ENCODE data around the gene TCEAL4.

DNA sequence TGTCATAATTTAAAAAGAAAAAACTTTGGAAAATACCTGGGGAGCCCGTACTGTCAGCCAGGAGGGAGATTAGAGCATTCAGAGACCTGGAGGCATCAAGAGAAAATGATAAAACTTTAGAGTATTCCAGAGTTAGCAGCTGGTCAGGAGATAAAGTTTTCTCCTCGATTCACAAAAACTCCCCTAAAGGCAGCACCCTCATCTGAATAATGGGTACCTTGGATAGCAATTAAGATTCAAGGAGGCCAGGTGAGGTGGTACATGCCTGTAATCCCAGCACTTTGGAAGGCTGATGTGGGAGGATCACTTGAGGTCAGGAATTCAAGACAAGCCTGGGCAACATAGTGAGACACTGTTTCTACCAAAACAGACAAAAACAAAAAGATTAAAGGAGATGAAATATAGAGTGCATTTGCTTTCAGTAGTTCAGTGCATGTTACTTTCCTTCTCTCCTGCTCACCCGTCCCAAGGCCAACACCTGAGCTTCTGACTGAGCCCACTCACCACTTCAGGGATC is 47.4 kb upstream of the TCEAL4 start:
- TF ChIP-seq, protein P1, sequence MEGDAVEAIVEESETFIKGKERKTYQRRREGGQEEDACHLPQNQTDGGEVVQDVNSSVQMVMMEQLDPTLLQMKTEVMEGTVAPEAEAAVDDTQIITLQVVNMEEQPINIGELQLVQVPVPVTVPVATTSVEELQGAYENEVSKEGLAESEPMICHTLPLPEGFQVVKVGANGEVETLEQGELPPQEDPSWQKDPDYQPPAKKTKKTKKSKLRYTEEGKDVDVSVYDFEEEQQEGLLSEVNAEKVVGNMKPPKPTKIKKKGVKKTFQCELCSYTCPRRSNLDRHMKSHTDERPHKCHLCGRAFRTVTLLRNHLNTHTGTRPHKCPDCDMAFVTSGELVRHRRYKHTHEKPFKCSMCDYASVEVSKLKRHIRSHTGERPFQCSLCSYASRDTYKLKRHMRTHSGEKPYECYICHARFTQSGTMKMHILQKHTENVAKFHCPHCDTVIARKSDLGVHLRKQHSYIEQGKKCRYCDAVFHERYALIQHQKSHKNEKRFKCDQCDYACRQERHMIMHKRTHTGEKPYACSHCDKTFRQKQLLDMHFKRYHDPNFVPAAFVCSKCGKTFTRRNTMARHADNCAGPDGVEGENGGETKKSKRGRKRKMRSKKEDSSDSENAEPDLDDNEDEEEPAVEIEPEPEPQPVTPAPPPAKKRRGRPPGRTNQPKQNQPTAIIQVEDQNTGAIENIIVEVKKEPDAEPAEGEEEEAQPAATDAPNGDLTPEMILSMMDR (IDR thresholded peaks at IDR 0.05; ENCODE audit: low read length), result no peak
- no peak for TF ChIP-seq EZH2phosphoT487 (IDR thresholded peaks at IDR 0.05; ENCODE audit: low read length)
- TF ChIP-seq EZH2 (optimal IDR thresholded peaks at IDR 0.05; ENCODE audit: low read depth, low read length), result no peak
